GM12878 (cell line): ENCODE data around the gene CAMK2G. TPM values are rescaled to one million over a fixed set of nuclear protein-coding genes. Genes with fewer than 3 reads are reported as not detected.

ENCODE experiments used
- ATAC-seq: fragments of 200-7000 bp; cut with Tn5 transposase; 3 replicates; pipeline ENCODE4 v1.9.1; 2020; ENCODE audit warnings: mild to moderate bottlenecking, moderate library complexity
- BruUV-seq: library from RNA; stranded (reverse); fragments of 400-500 nt; replicated peaks from 2 replicates; lab custom pipeline; 2021; lab: Mats Ljungman, UMichigan
- CTCF ChIA-PET: fragments of 300-600 bp; sonication (Branson Sonifier 250); formaldehyde crosslinking; extraction: SDS; loops from one replicate; lab custom pipeline; 2021; ENCODE audit warnings: inconsistent platforms; lab: Yijun Ruan, JAX
- POLR2A ChIA-PET: fragments of 350-600 bp; formaldehyde crosslinking; extraction: SDS; loops from one replicate; lab custom pipeline; 2021; ENCODE audit warnings: inconsistent platforms; lab: Charles Lee
- RAD21 ChIA-PET: fragments of 300-600 bp; sonication (Branson Sonifier 250); formaldehyde crosslinking; loops from one replicate; lab custom pipeline; 2023; ENCODE audit warnings: antibody characterized with exemption; ENCODE audit not compliant: unreplicated experiment; lab: Charles Lee
- SMC1A ChIA-PET: fragments of 300-600 bp; sonication (Branson Sonifier 250); formaldehyde crosslinking; loops from one replicate; lab custom pipeline; 2023; ENCODE audit not compliant: unreplicated experiment, uncharacterized antibody; lab: Charles Lee
- DNase-seq: peaks from one replicate; pipeline ENCODE4 v3.0.0-alpha.2; 2011; ENCODE audit warnings: low read depth, low spot score
- FAIRE-seq: peaks from 3 replicates; lab custom pipeline; 2011; peaks lifted over from hg19 to GRCh38; lab: Jason Lieb, UNC
- H2AFZ ChIP-seq: 2 replicates; pipeline ENCODE4 v1.6.0; 2011; ENCODE audit warnings: low read depth, low read length, control low read depth; ENCODE audit not compliant: control insufficient read depth
- H3K27ac ChIP-seq: 2 replicates; pipeline ENCODE4 v1.5.1; 2011; ENCODE audit warnings: control low read depth; ENCODE audit not compliant: control insufficient read depth, insufficient read depth
- H3K27me3 ChIP-seq, 2 experiments: replicated peaks in 1 of 2; 2 replicates each; pipeline versions ENCODE4 v1.6.0 to v1.6.1; 2011; ENCODE audit warnings: low read length in 1 of 2; ENCODE audit not compliant: control insufficient read depth in 2 of 2, insufficient read depth in 2 of 2
- H3K36me3 ChIP-seq, 2 experiments: 2 replicates each; pipeline ENCODE4 v1.5.1; 2011; ENCODE audit warnings: low read length in 1 of 2; ENCODE audit not compliant: control insufficient read depth in 2 of 2, insufficient read depth in 2 of 2
- H3K4me1 ChIP-seq: 2 replicates; pipeline ENCODE4 v1.6.1; 2011; ENCODE audit warnings: mild to moderate bottlenecking, low read length, moderate library complexity, mixed read lengths; ENCODE audit not compliant: control insufficient read depth, insufficient read depth
- H3K4me2 ChIP-seq: 2 replicates; pipeline ENCODE4 v1.6.0; 2011; ENCODE audit warnings: control low read depth; ENCODE audit not compliant: control insufficient read depth, insufficient read depth
- H3K4me3 ChIP-seq: fragments of 200-600 bp; sonication (generic); 2 replicates; pipeline ENCODE4 v1.5.1; 2016
- H3K79me2 ChIP-seq: 2 replicates; pipeline ENCODE4 v1.6.0; 2011; ENCODE audit warnings: low read length; ENCODE audit not compliant: control insufficient read depth, insufficient read depth
- H3K9ac ChIP-seq: 2 replicates; pipeline ENCODE4 v1.8.0; 2011; ENCODE audit warnings: low read length, control low read depth, mixed read lengths; ENCODE audit not compliant: control insufficient read depth, insufficient read depth
- H3K9me3 ChIP-seq: replicated peaks from 3 replicates; pipeline ENCODE4 v1.5.1; 2011; ENCODE audit warnings: mild to moderate bottlenecking, low read length; ENCODE audit not compliant: control insufficient read depth, insufficient read depth
- H4K20me1 ChIP-seq: 2 replicates; pipeline ENCODE4 v1.6.0; 2011; ENCODE audit not compliant: control insufficient read depth, insufficient read depth
- BACH1 ChIP-seq: fragments of 450-650 bp; IDR thresholded peaks from 2 replicates; pipeline ENCODE4 v1.6.1; 2017; ENCODE audit warnings: mild to moderate bottlenecking, borderline replicate concordance
- CHD2 ChIP-seq: IDR thresholded peaks from 2 replicates; pipeline ENCODE4 v1.6.1; 2011; ENCODE audit warnings: low read depth, low read length, improper control_type of control experiment, borderline replicate concordance
- CTCF ChIP-seq, 3 experiments: IDR thresholded peaks in 2 of 3; conservative IDR thresholded peaks in 1 of 3; 2 replicates each; pipeline ENCODE4 v1.5.1; 2011; ENCODE audit warnings: low read depth in 3 of 3, low read length in 3 of 3, mild to moderate bottlenecking in 3 of 3, control low read depth in 2 of 3, moderate library complexity in 2 of 3, inconsistent platforms in 1 of 3, mixed read lengths in 1 of 3; ENCODE audit not compliant: control insufficient read depth in 2 of 3, insufficient read depth in 1 of 3; ENCODE audit errors: extremely low read depth in 1 of 3
- GABPA ChIP-seq: IDR thresholded peaks from 2 replicates; pipeline ENCODE4 v1.6.1; 2014; ENCODE audit warnings: antibody characterized with exemption, low read depth, mild to moderate bottlenecking, inconsistent platforms
- KDM1A ChIP-seq: fragments of 200-600 bp; sonication (generic); IDR thresholded peaks from 2 replicates; pipeline ENCODE4 v1.6.1; 2016; ENCODE audit warnings: borderline replicate concordance
- MLLT1 ChIP-seq: fragments of 450-650 bp; IDR thresholded peaks from 2 replicates; pipeline ENCODE4 v1.6.1; 2016; ENCODE audit warnings: mild to moderate bottlenecking
- MXI1 ChIP-seq: fragments of 150-350 bp; IDR thresholded peaks from 2 replicates; pipeline ENCODE4 v1.6.1; 2011; ENCODE audit warnings: low read depth, mild to moderate bottlenecking, inconsistent platforms, low read length, improper control_type of control experiment
- NKRF ChIP-seq: fragments of 450-650 bp; conservative IDR thresholded peaks from 2 replicates; pipeline ENCODE4 v1.6.1; 2017; ENCODE audit warnings: mild to moderate bottlenecking, moderate library complexity
- RAD21 ChIP-seq: IDR thresholded peaks from 2 replicates; pipeline ENCODE4 v1.6.1; 2011; ENCODE audit warnings: mild to moderate bottlenecking, low read depth, low read length, moderate library complexity; ENCODE audit not compliant: insufficient read depth
- ZNF207 ChIP-seq: fragments of 450-650 bp; IDR thresholded peaks from 2 replicates; pipeline ENCODE4 v1.6.1; 2014; ENCODE audit warnings: antibody characterized with exemption, mild to moderate bottlenecking, borderline replicate concordance
- ZNF592 ChIP-seq: fragments of 450-650 bp; IDR thresholded peaks from 2 replicates; pipeline ENCODE4 v1.6.1; 2017; ENCODE audit warnings: mild to moderate bottlenecking, moderate library complexity
- WGBS: methylation state at CpG from one replicate; pipeline ENCODE4 v1.1.6; 2016; ENCODE audit warnings: low lambda C conversion rate; ENCODE audit not compliant: insufficient replicate concordance, insufficient coverage; ENCODE audit errors: missing lambda C conversion rate; 5-methylcytosine and 5-hydroxymethylcytosine counted together
- in situ Hi-C: fragments of 300-500 bp; cut with MboI; formaldehyde crosslinking; loops from 9 replicates; pipeline ENCODE4 v1.14.3; 2018; ENCODE audit warnings: mixed read lengths
- intact Hi-C: fragments of 100-400 bp; cut with micrococcal nuclease; formaldehyde crosslinking; loops from one replicate; pipeline ENCODE4 v1.14.2; 2022; ENCODE audit not compliant: unreplicated experiment
- polyA plus RNA-seq, 11 experiments: library from polyadenylated mRNA; depleted of rRNA in 4 of 11; unstranded in 6 of 11; stranded (reverse) in 5 of 11; fragments of >200 nt; fragmentation: Nextera tagmentation in 4 of 11; fragmentation: Illumina TruSeq in 1 of 11; extraction: Ambion mirVana in 4 of 11; extraction: Trizol in 1 of 11; gene quantifications; 1 replicate in 1 of 11; 2 replicates in 10 of 11; pipeline versions ENCODE4 v1.2.1 to v1.2.3, GENCODE V29; 2011 to 2016; ENCODE audit warnings: inconsistent platforms in 2 of 11, missing spikeins in 2 of 11, low read depth in 1 of 11
- total RNA-seq, 4 experiments: library from RNA; depleted of rRNA in 3 of 4; stranded (reverse); fragments of >200 nt in 3 of 4; fragmentation: Illumina TruSeq in 1 of 4; extraction: Trizol in 1 of 4; gene quantifications; 2 replicates each; pipeline versions ENCODE4 v1.2.1 to v1.2.3, GENCODE V29; 2013 to 2021

CAMK2G gene
- total and polyA plus RNA-seq, 10 of the 15 experiments (the other 5 are each of a cell fraction or from before 2014, with no cell fraction given): 5.5 to 24.3 (median 16.9) TPM

DNA sequence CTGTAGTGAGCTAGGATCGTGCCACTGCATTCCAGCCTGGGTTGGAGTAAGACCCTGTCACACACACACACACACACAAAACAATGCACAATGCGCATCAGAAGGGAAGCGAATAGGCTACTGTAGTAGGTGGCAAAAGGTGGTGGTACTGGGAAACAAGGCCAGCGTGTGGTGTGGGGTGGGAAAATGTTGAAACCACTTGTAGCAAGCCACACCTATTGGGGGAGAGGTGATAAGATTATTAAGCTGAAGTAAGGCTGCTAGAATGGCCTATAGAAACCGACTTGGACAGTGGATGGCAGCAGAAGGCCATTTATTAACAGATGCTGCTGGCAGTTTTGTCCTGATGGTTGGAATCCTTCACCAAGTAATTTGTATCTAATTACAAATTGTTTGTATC lies 99.7 kb downstream of the CAMK2G start:
- DNase-seq (no peak), ATAC-seq (peak; percentile 18), FAIRE-seq (no peak)
- Histone ChIP-seq H3K4me2 (peak overlapping the region; percentile 76), H3K27me3 (no peaks in the 10 kb centered on the region), H3K9me3 (no peaks in the 10 kb centered on the region), H3K9ac (peak overlapping the region; percentile 79), H3K4me3 (peak overlapping the region; percentile 94), H3K4me1 (peaks cover 5% of the 10 kb centered on the region), H2AFZ (no peak overlapping the region), H3K79me2 (peaks cover 68% of the 10 kb centered on the region), H3K27ac (no peak overlapping the region), H3K36me3 (peaks cover 5 to 20% of the 10 kb centered on the region in 2 experiments), H4K20me1 (no peaks in the 10 kb centered on the region)
- intact Hi-C loops (loop anchor here (5.0 kb wide), 2 partner anchors 38 to 73 kb away; partner anchors contain the start of gene NDST2), in situ Hi-C loops (no loop called here)
- POLR2A ChIA-PET: interaction anchor here (0.6 to 6.8 kb wide), 6 partner anchors 10 to 45 kb away, joined by 3 to 63 read pairs (median 18); partner anchors contain the start of genes SEC24C and ZSWIM8
- BruUV-seq: no TSS peak
- RAD21 ChIA-PET: interaction anchor here (1.0 to 4.0 kb wide), 7 partner anchors 9 to 149 kb away, joined by 3 to 37 read pairs (median 15); partner anchors contain the start of gene SEC24C
- CTCF ChIA-PET: interaction anchor here (0.6 to 5.0 kb wide), 12 partner anchors 8 to 1522 kb away, joined by 3 to 55 read pairs (median 4); partner anchors contain the start of genes CHCHD1 and SEC24C
- WGBS: 21% methylated on average over 5 of the region's 5 CpGs
- SMC1A ChIA-PET: interaction anchor here (1.0 to 6.5 kb wide), 13 partner anchors 8 to 121 kb away, joined by 3 to 46 read pairs (median 9); partner anchors contain the start of genes CHCHD1 and SEC24C
- TF ChIP-seq GABPA (no peak), CHD2 (0 out of 2 replicates have a peak, but pooled peaks have one; percentile 29), MLLT1 (peak; percentile 56; the same call in 1 of the 2 replicates), RAD21 (peak; percentile 32; the same call in 1 of the 2 replicates), ZNF592 (no peak), KDM1A (no peak), BACH1 (0 out of 2 replicates have a peak, but pooled peaks have one; percentile 33), MXI1 (peak; percentile 40; the same call in 1 of the 2 replicates), CTCF (IDR thresholded peaks at IDR 0.05 in 2 of 3, conservative IDR thresholded peaks at IDR 0.05 in 1 of 3; ENCODE audit: control insufficient read depth in 2 of 3, extremely low read depth in 1 of 3, insufficient read depth in 1 of 3, low read depth in 3 of 3, low read length in 3 of 3) (peak in 2 of 3 experiments; percentile 20 to 55; a peak in 3 of 6 replicates), NKRF (0 out of 2 replicates have a peak, but pooled peaks have one; percentile 31), ZNF207 (no peak)
